GM12872 (cell line): Measurements from ENCODE around the gene MINDY4.

Experiments
- CTCF ChIP-seq: IDR thresholded peaks from 3 replicates; pipeline ENCODE4 v1.5.1; 2011; ENCODE audit warnings: low read depth, mild to moderate bottlenecking, low read length, moderate library complexity; ENCODE audit not compliant: insufficient read depth

Gene MINDY4

GRCh38 chr7:30864101-30864500 lies 92.9 kb downstream of the MINDY4 start:
- TF ChIP-seq CTCF = no peak

- no peak for TF ChIP-seq CTCF
Measured at GRCh38 chr7:30865076-30865475, 93.9 kb downstream of the MINDY4 start.

DNA sequence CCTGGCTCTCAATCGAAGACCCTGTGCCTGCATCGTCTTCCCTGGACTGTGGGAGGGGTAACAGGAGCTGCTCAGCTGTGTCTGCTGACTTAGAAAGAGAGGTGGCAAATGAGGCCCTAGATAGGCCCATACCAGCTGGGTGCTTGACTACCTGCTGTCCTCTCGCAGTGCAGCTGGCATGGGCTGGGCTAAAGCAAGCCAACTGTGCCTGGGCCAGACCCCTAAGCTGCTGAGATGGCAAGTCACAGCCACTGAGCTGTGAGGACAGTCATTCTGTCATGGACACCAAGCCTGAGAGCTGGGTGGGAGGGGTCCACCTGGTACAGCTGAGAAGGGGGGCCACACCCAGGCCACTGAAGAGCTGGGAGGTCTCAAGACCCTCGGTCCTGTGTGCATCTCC lies 94.6 kb downstream of the MINDY4 start:
- TF ChIP-seq CTCF = no peak

GRCh38 chr7:30866939-30867338 lies 95.7 kb downstream of the MINDY4 start:
- no peak for TF ChIP-seq CTCF

DNA sequence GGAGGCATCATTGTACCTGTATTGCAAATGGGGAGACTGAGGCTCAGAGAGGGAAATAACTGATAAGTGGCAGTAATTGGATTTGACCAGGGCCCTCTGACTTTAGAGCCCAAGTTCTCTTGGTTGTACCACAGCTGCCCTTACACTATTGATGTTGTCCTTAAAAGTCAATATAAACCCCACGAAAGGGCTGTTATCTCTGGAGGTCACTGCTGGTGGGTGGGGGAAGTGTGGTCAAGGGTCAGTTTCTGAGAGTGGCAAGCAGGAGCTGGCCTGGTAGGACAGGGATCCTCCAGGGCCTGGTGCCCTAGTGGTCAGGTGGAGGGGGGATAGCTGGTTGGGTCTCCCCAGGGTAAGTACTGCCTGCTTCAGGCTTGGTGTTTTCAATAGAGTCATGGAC lies 96.3 kb downstream of the MINDY4 start:
- no peak for TF ChIP-seq CTCF

DNA sequence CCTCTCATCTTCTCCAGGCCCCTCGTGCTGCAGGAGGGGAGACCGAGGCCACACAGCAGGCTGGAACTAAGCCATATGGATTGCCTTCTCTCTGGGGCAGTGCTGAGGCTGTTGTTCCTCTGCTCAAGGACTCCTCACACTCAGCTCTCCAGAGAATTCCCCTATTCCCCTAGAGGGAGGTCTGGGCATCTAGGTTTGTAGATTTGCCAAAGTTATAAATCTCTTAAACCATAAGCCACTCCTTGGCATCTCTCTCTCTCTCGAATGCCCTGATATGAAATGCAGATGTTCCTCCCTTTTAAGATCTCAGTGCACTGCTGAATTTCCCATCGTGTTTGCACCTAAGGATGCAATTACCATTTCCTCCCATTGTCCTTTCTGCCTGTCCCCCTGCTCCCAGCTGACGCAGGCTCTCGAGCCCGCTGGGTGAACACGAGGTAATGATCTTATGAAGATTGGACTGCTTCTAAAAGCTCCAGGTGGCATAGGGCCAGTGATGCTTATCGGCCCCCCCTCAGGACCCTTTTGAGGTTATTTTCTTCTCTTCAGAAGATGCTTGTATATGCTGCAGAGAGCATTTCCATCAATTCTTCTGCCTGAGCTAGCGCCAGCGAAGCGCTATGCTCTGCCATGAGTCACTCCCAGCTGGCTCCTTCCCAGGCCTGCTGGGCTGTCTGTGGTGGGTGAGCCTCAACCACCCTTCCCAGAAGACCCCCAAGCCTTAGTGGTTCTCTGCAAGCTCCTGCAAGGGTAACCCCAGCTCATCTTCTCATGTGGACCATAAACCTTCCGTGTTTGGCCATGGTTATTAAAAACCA lies 98.8 kb downstream of the MINDY4 start:
- TF ChIP-seq CTCF = no peak

DNA sequence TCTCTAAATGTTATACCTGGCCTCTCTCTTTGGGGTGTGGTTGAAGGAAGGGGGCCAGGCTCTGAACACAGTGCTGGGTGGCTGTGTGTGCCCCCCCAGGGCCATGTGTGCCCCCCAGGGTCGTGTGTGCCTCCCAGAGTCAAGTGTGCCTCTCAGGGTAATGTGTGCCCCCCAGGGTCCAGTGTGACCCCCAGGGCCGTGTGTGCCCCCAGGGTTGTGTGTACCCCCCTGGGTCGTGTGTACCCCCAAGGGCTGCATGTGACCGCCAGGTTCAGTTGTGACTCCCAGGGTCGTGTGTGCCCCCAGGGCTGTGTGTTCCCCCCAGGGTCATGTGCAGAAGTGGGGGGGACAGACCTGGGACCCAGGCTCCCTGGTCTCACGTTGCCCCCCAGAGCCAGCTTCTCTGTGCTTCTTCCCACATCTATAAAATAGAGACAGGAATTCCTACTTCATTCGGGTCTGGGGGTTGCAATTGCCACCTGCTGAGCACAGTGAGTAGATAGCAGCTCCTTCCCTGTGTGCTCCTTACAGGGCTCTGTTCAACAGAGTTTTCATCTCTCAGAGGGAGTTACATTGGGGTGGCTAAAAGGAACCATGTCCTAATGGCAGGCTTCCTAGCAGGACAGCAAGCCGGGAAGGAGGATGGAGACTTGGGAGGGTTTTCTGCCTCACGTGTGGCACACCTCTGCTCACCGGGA lies 99.8 kb downstream of the MINDY4 start:
- no peak for TF ChIP-seq CTCF
